ENCODE measurements around the gene FAM131A.
A peak's percentile ranks its signal among the peaks of the same experiment; 100 is the strongest.

FAM131A gene

DNA sequence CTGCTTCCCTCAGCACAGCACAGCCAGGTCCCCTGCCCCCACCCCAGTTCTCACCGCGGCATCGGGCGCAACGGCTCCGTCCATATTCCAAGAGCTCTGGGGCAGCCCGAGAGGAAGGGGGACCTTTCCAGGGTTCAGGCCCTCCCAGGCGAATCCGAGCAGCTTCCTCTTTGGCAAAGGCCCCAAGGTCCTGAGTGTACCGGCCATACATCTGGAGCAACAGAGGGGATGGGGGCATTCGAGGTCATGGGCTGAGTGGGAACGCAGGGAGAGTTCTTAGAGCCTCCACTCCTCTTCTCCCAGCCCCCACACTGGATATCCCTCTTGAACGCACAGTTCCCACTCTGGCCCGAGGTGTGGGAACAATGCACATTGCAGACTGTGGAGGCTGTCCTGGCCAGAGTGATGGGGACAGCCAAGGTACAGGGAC lies 21.5 kb downstream of the FAM131A start:
- DNase-seq, result no peak

DNA sequence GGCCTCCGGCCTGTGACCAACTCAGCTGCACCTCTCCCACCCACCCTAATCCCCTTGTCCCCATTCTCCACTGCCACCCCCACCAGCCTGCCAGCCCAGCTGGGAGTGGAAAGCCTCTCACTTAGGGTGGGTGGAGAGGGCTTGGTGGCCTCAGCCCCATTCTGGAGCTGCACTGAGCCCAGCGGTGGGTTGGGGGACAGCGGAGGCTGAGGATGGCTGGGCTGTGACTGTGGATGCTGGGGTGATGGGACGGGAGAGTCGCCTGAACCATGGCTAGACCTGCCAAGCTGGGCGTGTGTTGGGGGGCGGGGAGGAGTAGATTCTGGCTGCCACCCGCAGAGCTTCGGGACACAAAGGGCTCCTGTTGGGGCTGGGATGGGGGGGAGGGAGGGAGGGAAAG lies 22.2 kb downstream of the FAM131A start:
- DNase-seq, result no peak

DNA sequence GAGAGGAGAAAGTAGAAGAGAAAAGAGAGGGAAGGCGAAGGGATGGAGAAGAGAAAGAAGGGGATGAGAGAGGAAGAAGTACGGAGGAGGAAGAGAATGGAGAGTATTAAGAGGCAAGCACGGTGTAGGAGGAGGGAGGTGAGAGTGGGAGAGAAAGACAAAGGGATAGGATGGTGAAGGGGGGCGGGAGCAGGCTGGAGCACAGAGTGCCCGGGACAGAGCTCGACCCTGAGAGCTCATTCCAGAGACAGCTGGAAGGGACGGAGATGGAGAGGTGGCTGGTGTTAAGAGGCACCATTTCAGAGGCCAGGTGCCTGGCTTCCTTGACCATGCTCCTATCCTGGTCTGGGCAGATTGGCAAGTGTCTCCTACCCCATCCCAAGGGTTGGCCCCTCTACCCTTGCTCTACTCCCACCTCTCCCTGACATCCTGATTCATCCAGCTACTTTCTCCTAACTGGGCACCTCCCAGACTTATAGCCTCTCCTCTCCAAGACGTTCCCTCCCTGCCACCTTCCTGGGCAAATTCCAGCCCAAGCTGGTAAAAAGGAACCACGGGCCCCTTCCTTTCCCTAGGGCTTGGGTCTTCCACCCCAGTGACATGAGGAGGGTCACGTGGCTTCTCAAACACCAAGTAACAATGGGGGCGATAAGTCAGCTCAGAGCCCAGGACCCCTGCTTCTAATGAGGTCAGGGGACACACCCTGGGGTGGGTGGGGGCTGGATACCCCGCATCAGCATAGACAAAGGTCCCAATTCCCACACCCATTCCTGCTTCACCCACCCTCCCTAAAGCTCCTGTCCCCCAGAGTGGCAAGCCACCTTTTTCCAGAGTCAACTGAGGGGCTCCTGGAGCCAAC lies 22.9 kb downstream of the FAM131A start:
- no peak for DNase-seq

DNA sequence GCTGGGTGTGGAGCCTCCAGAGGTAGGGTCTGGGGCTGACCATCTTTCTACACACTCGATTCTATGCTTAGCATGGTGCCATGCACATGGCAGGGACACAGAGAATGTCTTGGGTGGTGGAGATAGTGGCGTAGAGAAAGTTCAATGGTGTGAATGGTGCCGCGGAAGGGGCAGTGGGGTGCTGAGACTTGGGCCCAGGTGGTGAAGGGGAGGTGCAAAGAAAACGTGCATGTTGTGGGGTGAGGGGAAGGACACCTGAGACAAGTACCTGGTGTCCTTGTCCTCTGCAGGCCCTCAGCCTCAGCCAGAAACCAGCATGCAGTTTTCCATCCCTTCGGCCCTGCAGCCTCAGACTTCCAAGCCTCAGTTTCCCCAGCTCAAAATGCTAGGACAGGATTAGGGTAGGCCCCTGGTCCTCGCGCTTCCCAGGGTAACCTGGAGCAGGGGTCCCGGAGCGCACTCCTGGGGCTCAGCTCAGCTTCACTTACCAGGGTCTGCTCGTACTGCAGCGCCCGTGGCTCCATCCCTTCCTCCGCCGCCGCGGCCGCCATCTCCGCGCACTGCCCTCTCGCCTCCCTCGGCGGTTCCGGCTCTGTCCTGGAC lies 23.6 kb downstream of the FAM131A start:
- DNase-seq, result no peak

DNA sequence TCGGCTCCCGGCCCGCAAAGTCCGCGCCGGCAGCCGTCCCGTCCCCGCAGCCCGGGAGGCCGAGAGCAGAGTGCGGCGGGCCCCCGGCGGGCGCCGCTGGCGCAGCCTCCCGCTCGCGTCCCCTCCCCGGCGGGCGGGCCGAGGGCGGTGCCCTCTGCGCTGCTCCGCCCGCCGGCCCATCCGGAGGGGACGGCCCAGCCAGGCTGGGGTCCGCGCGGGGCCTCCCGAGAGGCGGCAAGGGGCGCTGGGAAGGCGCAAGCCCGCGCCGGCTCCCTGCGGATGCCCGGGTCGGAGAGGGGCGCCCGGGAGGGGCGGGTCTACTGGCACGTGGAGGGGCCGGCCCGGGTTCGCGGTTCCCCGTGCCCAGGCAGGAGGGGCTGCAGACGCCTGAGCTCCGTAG lies 24.1 kb downstream of the FAM131A start, which contains the start of the genes CLCN2 and POLR2H:
TSS of gene CLCN2 (minus strand) at position 74 of the 400 bp plus-strand sequence. CDS start 126 bp downstream, outside the sequence.
TSS of gene POLR2H (plus strand) at position 179 of the 400 bp plus-strand sequence. CDS start 1,783 bp downstream, outside the sequence.
- peak; percentile 60 for DNase-seq

DNA sequence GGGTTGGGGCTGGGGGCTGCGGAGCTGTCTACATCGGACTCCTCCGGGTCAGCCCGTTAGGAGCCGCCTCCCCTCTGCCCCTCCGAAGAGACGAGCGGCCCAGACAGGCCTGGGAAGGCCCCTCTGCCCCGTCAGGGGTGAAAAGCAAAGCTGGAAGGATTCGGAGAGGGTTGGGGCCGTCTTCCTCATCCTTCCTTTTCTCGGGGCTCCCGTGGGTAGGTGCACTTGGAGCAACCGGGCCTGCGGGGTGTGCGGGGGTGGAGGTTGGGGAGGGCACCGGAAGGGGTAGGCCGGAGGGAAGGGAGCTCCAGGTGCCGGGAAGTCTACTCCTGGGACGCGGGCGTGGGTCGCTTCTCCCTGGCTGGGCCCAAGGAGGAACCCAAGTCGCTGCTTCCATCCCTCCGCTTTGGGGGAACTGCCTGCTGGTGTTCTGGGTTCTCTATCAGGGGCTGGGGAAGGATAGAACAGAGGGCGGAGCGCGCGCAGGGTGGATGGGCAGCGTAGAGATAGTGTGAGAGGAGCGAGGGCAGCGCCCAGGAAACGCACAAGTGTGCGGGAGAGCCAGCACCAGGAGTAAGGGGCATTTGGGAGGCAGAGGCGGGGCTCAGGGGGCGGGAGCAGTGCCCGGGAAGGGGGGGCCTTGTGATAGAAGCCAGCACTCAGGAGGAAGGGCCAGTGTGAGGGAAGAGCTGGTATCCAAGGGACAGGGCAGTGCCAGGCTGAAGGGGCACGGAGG lies 24.7 kb downstream of the FAM131A start:
- peak; percentile 77 for DNase-seq

DNA sequence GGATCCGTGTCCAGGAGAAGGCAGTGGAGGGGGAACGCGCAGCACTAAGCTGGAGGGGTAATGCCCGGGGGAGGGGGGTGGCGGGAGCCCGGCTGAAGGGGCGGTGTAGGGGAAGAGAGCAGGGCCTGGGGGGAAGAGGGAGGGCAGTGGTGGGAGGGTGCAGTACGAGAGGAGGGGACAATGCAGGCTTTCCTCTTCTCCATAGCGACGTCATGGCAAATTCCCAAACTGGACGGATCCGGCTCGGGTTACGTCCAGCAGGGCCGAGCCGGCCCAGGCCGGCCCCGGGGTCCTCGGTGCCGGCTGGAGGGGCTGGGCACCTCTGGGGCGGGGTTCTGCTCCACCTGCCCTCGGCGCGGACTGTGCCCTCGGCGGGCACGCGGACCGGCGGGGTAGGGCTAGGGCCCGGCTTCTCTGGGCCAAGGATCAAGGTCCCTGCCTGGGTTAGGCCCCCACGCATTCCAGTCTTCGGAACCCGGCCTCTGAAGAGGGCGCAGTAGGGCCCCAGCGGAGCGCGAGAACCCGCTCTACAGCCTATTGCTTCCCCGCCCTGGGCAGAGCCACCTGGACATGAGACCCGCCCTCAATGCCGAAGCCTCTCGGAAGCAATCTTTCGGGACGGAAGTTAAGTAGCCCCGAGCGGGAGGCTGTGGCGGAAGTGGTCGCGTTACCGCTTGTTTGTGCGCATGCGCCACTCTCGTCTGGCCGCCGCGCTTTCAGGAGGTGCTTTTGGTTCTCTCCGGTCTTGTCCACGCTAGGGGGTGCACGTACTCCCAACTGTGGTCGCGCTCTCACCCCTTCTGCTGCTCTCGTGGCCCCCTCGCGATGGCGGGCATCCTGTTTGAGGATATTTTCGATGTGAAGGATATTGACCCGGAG lies 25.5 kb downstream of the FAM131A start:
- peak; percentile 99 for DNase-seq

DNA sequence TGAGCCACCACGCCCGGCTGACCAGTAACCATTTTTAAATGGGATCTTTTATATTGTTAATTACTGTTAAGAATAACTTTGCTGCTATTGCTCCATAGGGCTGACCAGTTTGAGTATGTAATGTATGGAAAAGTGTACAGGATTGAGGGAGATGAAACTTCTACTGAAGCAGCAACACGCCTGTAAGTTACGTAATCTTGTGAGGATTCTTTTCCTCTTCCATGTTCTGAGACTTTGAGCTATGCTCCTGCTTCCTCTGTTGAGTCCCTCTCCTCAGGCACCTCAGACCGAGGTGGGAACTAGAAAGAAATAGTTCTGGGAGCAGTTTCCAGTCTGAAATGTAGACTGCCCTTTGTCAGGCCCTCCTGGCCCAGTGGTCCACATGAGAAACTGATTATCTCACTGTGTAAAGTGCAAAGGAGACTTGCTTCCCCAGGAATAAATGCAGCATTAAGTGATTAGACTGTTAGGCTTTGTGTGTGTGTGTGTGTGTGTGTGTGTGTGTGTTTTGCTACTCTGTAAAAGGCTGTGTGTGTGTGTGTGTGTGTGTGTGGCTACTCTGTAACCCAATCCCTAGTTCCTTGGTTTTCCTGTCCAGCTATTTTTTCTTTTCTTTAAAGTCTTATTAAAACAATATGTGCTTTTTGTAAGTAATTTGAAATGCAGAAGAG lies 29.4 kb downstream of the FAM131A start:
- DNase-seq, result no peak

DNA sequence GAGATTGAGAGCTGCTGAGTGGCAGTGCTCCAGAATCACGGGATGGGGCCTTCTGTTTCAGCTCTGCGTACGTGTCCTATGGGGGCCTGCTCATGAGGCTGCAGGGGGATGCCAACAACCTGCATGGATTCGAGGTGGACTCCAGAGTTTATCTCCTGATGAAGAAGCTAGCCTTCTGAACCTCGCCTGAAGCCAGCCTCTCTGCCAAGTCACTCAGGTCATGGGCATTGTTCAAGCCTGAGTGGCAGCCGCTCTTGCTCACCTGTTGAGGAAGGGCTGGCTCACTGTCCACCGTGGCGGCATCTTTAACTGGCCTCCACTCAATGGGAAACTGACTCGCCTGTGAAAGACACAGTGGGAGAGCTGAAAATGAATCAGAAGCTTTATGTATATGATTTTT lies 30.7 kb downstream of the FAM131A start:
- no peak for DNase-seq

DNA sequence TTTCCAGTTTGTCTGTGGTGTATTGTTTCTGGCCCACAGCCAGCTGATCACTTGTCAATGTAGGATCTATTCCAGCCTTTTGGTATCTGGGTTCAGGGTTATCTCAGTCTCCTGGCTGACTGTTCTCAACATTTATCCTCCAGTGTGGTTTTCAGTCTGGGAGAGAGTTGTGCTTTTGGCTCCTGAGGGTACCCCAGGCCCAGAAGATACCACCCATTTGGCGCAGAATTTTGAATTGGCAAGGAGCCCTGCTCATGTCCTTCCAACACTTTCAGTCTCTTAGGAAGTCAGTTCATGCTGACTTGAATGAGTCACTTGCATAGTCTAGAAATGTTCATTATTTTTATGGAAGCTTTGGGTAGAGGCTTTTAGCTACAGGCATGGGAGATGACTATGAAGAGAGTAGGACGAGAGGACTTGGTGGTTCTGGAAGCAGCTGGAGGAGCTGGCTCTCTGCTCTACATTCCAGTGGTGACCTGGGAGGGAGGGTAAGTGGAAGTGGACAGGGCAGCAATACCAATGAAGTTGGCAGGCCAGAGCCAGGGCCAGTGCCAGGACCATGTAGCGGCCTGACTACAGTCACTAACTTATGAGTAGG lies 31.3 kb downstream of the FAM131A start:
- DNase-seq, result peak; percentile 72

DNA sequence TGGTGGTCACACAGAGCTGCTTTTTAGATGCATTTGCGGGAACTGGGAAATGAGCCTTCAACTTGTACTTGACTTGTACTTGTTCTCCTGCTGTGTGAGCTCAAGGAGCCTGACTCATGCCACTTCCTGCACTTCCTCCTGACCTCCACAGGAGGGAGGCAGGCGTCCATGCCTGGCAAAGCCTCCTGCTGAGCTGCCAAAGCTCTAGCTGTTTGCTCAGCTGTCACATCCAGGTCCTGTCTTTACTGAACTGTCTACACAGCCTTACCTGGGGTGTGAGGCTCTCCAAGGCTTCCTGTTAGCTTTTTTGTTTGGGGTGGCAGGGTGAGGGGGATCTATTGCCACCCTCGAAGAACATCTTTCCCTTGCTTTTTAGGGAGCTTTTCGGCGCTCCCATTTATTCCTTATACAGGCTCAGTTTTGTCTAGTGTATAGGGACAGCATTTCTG lies 34.2 kb downstream of the FAM131A start:
- DNase-seq, result peak; percentile 85

DNA sequence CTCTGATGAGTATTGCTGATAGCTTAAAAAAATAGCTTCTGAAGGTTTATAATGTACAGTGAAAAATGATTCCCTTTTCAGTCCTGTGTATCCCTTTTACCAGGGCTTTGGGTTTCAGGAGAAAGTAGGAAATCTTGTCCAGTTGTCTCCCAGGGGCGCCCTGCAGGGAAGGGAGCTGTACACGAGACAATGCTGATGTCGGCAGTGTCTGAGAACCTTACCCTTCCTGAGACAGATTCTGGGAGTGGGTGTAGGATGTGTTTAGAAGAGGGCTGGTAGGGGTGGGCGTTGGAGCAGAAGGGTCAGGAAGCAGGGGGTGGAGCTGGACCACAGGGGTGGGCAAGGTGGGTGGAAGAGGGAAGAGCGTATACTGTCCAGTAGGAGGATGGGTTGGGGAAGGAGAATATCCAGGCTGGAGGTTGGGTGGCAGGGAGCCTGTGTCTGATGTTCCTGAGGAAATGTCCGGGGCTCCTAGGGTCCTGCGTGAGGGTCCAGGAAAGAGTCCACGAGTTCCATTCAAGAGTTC lies 35.0 kb downstream of the FAM131A start:
- no peak for DNase-seq

DNA sequence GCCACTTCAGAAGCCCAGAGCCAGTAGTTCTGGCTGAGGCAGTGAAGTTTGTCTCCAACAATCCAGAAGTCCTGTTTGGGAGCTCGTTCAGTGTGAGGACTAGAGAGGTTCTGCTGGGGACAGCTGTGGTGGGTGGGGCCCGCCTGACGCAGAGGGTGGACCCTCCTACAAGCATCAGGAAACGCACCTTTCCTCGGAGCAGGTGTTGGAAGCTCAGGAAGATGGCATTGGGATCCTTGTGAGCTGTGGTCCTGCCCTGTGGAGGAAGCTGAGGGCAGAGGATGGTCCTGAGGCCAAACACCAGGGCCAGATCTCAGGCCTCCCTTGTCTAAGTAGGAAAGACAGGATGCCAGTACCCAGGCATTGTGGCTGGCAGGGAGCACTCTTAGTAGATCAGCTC lies 35.5 kb downstream of the FAM131A start:
- no peak for DNase-seq

DNA sequence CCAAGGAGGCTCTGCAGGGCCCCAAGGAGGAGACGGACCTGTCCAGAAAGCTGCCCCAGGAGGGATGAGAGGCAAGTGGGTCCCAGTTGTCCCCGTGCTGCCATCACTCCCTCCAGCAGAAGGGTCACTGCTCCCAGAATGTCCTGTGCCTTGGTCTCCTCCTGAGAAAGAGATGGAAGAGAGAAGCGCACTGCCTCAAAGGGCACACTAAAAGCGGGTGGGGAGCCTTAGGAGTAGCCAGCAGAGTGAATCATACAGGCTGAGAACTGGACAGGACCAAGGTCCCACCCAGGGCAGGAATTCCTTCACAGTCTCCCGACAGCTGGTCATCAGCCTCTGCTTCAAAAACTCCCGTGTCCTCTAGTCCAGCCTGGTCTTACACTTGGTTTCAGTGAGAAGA lies 36.0 kb downstream of the FAM131A start:
- peak; percentile 48 for DNase-seq

DNA sequence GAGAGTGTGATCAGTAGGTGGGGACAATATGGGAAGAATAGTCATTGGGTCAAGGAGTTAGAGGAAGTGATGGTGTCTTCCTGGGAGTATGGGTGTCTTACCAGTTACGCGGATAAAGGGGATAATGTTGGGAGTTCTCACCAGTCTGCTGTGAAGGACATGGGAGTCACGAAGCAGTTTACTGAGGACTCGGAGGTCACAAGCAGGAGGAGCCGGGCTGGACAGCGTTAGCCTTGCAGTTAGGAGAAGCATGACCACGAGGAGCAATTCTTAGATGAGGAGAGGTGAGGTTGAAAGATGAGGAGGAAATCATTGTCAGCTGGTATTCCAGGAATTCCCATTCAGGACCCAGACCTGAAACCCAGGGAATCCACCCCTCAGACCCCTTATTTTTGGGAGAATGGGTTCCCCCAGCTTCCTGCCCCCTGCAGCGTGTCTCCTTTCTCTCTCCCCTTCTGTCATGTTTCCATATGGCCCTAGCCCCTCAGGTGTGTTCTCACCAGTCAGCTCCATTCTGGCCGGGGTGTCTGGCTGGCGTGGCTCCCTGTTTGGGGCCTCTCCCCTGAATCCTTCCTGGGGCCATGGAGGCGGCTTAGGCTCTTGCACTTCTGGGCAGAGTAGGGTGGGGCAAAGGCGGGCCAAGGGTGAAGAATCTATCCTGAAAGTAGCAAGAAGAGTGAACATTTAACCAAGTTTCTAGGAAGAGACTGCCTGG lies 38.5 kb downstream of the FAM131A start:
- no peak for DNase-seq

DNA sequence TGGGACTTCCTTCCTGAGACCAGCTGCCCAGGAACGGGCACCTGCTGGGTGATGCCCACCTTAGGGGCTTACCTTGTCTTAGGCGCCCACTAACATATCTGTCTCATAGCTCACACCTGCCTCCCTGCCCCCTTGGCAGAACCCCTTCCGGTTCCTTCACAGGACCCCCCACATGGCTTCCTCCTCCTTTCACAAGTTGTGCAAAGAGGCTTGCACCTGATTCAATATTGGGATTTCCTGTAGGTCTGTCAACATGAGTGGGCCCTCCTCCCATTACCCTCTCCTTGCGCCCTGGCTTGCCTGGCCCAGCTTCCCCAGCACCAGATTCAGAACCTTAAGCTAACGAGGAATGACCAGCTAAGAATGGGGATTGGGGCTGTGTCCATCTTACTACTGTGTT lies 40.0 kb downstream of the FAM131A start:
- no peak for DNase-seq

DNA sequence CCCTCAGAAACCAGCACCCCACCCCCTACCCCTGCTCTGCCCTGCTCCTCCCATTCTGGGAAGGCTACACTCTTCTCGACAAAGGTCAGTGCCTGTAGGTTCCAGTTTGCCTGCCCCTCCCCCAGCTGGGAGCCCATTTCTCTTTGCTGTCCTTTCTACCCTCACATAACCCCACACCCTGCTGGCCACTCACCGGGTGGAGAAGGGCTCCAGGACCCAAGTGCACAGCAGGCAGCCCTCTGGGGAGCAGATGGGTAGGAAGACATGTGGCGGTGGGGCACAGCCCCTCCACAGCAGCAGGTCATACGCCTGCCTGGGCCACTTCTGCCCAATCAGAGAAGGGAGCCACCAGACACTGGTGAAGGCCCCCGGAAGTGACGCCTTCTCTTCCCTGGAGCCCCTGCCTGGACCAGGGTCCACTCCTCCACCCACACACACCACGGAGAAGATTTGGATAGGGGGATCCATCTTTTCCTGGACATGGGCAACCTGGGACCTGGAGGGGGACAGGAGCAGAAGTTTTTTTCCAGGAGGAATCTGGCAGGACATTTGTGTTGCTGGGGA lies 40.6 kb downstream of the FAM131A start, which contains the start of gene THPO:
TSS of gene THPO (minus strand) at position 326 of the 564 bp plus-strand sequence. CDS start 1,948 bp downstream, outside the sequence.
- no peak for DNase-seq

DNA sequence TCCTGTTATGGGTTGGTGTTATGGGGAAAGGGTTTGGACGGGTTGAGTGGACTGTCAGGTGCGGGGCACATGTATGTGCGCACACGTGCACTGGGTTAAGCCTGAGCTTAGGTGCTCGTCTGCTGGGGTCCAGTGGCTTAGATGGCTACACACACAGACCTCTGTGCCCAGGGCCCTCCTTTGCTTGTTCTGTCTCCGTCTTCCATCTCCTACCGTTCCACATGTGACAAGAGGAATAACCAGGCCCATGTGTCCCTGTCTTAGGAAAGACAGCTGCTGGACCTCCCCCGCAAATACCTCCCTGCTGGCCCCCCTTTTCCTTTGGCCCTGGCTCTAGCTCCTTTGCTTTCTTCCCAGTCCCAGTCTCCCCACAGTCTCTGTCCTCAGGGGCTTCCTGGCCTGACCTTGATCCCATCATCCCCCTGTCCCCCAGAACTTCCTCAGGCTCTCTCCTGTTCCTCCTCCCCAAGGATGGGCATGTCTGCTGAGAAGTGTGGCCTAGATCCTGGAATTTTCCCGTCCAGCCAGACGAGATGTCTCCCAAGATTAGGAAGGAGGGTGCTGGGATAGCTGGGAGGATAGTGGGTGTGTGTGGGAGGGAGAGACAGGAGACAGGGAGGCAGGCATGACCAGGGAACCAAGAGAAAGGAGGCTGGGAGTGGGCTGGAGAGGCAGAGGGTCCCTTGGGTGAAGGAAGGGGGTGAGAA lies 41.4 kb downstream of the FAM131A start:
- no peak for DNase-seq

All from EL (cell line).